ENCODE measurements around the gene DNAJC6. TPM values are rescaled to one million over a fixed set of nuclear protein-coding genes. Genes with fewer than 3 reads are reported as not detected.
A peak's percentile ranks its signal among the peaks of the same experiment; 100 is the strongest.

Gene DNAJC6
- total RNA-seq, 2 donors from 2014 or later: 1.3 to 2.2 TPM

- intact Hi-C loops (cut with DNase I): loop anchor here (5.0 to 10.0 kb wide), 2 partner anchors 195 to 257 kb away; no protein-coding TSS in a partner anchor
- TF ChIP-seq CTCF (IDR thresholded peaks at IDR 0.05): no peak
- H3K4me1 ChIP-seq: no peaks in the 10 kb centered on the region
- H3K9ac ChIP-seq (ENCODE audit: low read depth in 2 of 2, low read length in 2 of 2): no peak overlapping the region
- DNase-seq: no peak
- H3K27ac ChIP-seq: no peak overlapping the region
- H3K27me3 ChIP-seq: no peaks in the 10 kb centered on the region
- H3K4me3 ChIP-seq: no peak overlapping the region
- H3K36me3 ChIP-seq: peaks cover 12% of the 10 kb centered on the region
- H3K9me3 ChIP-seq: no peaks in the 10 kb centered on the region
Measured at GRCh38 chr1:65429806-65430205, 120.5 kb downstream of the DNAJC6 start.

DNA sequence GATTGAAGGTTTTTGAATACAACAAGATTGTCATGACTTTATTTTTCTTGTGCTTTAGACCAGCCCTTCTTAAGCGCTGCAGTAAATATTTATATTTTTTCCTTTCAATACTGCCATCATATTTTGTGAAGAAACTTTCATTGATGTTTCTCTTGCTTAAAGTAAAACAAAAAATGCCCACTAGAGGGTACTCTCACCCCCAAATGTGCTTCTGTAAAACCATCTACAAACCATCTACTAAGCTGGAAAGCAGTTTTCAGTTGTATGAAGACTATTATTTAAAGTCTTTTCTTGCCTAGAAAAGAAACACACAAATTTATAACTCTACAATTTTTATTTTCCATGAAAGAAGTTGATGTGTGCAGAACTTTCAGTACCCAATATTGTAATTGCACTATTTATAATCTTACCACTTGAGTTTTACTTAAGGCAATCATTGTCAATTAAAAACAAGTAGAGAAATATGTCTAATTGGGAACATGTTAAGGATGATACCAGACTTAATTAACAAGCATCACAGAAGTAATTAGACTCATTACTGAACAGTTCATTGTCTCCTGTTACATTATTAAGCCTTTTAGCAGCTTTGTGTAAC lies 121.9 kb downstream of the DNAJC6 start:
- no peak overlapping the region for H3K9ac ChIP-seq (ENCODE audit: low read depth in 2 of 2, low read length in 2 of 2)
- H3K9me3 ChIP-seq: no peaks in the 10 kb centered on the region
- TF ChIP-seq CTCF (IDR thresholded peaks at IDR 0.05): peak; percentile 41
- no peaks in the 10 kb centered on the region for H3K4me1 ChIP-seq
- H3K27me3 ChIP-seq: no peaks in the 10 kb centered on the region
- intact Hi-C loops (cut with DNase I): loop anchor here (5.0 to 10.0 kb wide), 2 partner anchors 196 to 256 kb away; no protein-coding TSS in a partner anchor
- no peak for DNase-seq
- no peak overlapping the region for H3K27ac ChIP-seq
- no peak overlapping the region for H3K4me3 ChIP-seq
- H3K36me3 ChIP-seq: peaks cover 11% of the 10 kb centered on the region

GRCh38 chr1:65432918-65433317 lies 123.6 kb downstream of the DNAJC6 start:
- Histone ChIP-seq H3K36me3 (peaks cover 5% of the 10 kb centered on the region), H3K4me3 (no peak overlapping the region), H3K4me1 (no peaks in the 10 kb centered on the region), H3K9ac (ENCODE audit: low read depth in 2 of 2, low read length in 2 of 2) (no peak overlapping the region), H3K27me3 (no peaks in the 10 kb centered on the region), H3K9me3 (no peaks in the 10 kb centered on the region), H3K27ac (no peak overlapping the region)
- no peak for TF ChIP-seq CTCF (IDR thresholded peaks at IDR 0.05)
- intact Hi-C loops (cut with DNase I): loop anchor here (5.0 to 10.0 kb wide), 2 partner anchors 198 to 254 kb away; no protein-coding TSS in a partner anchor
- no peak for DNase-seq

DNA sequence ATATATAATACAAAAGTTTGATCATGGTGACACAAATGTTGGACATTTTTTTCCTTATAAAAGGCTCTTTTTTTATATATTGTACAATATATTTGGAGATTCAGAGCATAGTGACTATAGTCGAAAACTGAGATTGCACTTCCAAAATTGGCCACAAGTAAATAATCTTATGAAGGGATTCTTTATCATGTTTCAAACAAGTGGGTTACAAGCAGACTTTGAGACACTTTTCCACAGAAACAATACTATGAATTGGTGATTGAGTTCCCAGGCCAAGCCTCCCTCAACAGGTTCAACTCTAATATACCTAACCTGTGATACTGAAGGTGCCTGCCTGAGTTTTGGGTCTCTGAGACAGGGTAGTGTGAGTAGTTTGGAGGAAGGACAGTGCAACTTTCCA lies 124.9 kb downstream of the DNAJC6 start:
- Histone ChIP-seq H3K4me1 (no peaks in the 10 kb centered on the region), H3K27me3 (no peaks in the 10 kb centered on the region), H3K4me3 (no peak overlapping the region), H3K36me3 (peaks cover 5% of the 10 kb centered on the region), H3K9me3 (no peaks in the 10 kb centered on the region), H3K27ac (no peak overlapping the region), H3K9ac (ENCODE audit: low read depth in 2 of 2, low read length in 2 of 2) (no peak overlapping the region)
- intact Hi-C loops (cut with DNase I): loop anchor here (5.0 to 10.0 kb wide), 2 partner anchors 199 to 253 kb away; no protein-coding TSS in a partner anchor
- TF ChIP-seq CTCF (IDR thresholded peaks at IDR 0.05): no peak
- DNase-seq: no peak

- Histone ChIP-seq H3K9ac (ENCODE audit: low read depth in 2 of 2, low read length in 2 of 2) (no peak overlapping the region), H3K4me1 (no peaks in the 10 kb centered on the region), H3K36me3 (peaks cover 5% of the 10 kb centered on the region), H3K4me3 (no peak overlapping the region), H3K27ac (no peak overlapping the region), H3K27me3 (no peaks in the 10 kb centered on the region), H3K9me3 (no peaks in the 10 kb centered on the region)
- intact Hi-C loops (cut with DNase I): loop anchor here (5.0 to 10.0 kb wide), 2 partner anchors 200 to 253 kb away; no protein-coding TSS in a partner anchor
- no peak for TF ChIP-seq CTCF (IDR thresholded peaks at IDR 0.05)
- no peak for DNase-seq
Measured at GRCh38 chr1:65434760-65435159, 125.4 kb downstream of the DNAJC6 start.

All from colonic mucosa (tissue), 4 donors.